A673 (cell line): ENCODE measurements around the gene EIF5A2. TPM values are rescaled to one million over a fixed set of nuclear protein-coding genes. Genes with fewer than 3 reads are reported as not detected.
A peak's percentile ranks its signal among the peaks of the same experiment; 100 is the strongest.
"Not testable (repeated sequence)": the region's sequence is repeated elsewhere in the genome, so short reads cannot be mapped to it uniquely, and the experiment has no call there.

Experiments
- BruUV-seq: library from RNA; stranded (reverse); fragments of 400-500 nt; replicated peaks from 2 replicates; lab custom pipeline; 2021; lab: Mats Ljungman, UMichigan
- CTCF ChIA-PET: fragments of 300-600 bp; sonication (Branson Sonifier 250); formaldehyde crosslinking; loops from one replicate; lab custom pipeline; 2022; ENCODE audit warnings: antibody characterized with exemption; lab: Charles Lee
- POLR2A ChIA-PET: fragments of 300-600 bp; sonication (Branson Sonifier 250); formaldehyde crosslinking; loops from one replicate; lab custom pipeline; 2022; ENCODE audit warnings: antibody characterized with exemption; ENCODE audit not compliant: low non-redundant PET; lab: Charles Lee
- DNase-seq: peaks from one replicate; pipeline ENCODE4 v3.0.0-alpha.2; 2015; ENCODE audit warnings: low spot score
- H3K27ac ChIP-seq: fragments of 200-600 bp; sonication (generic); 2 replicates; pipeline ENCODE4 v1.5.1; 2016; ENCODE audit warnings: mixed run types, low read depth, mild to moderate bottlenecking, mixed read lengths, antibody characterized with exemption, low read length; ENCODE audit not compliant: poor library complexity, severe bottlenecking
- H3K27me3 ChIP-seq: fragments of 200-600 bp; sonication (generic); replicated peaks from 2 replicates; pipeline ENCODE4 v1.6.1; 2017; ENCODE audit warnings: mixed run types, low read depth, mild to moderate bottlenecking, mixed read lengths, antibody characterized with exemption, low read length; ENCODE audit not compliant: insufficient read depth, poor library complexity
- H3K36me3 ChIP-seq: fragments of 200-600 bp; sonication (generic); 2 replicates; pipeline ENCODE4 v1.6.1; 2016; ENCODE audit warnings: mixed run types, mild to moderate bottlenecking, mixed read lengths, antibody characterized with exemption, low read length; ENCODE audit not compliant: insufficient read depth, poor library complexity, severe bottlenecking
- H3K4me1 ChIP-seq: fragments of 200-600 bp; sonication (generic); 2 replicates; pipeline ENCODE4 v1.6.1; 2017; ENCODE audit warnings: mixed run types, mild to moderate bottlenecking, mixed read lengths, antibody characterized with exemption, low read length; ENCODE audit not compliant: insufficient read depth, poor library complexity, severe bottlenecking
- H3K4me3 ChIP-seq: fragments of 200-600 bp; sonication (generic); 2 replicates; pipeline ENCODE4 v1.5.1; 2016; ENCODE audit warnings: low read depth, mixed run types, mild to moderate bottlenecking, mixed read lengths, low read length; ENCODE audit not compliant: poor library complexity, severe bottlenecking
- H3K9me3 ChIP-seq: fragments of 200-600 bp; sonication (generic); 2 replicates; pipeline ENCODE4 v1.6.1; 2016; ENCODE audit warnings: mixed run types, low read depth, mild to moderate bottlenecking, mixed read lengths, antibody characterized with exemption, low read length; ENCODE audit not compliant: poor library complexity, severe bottlenecking
- EZH2 ChIP-seq: fragments of 200-600 bp; sonication (generic); IDR thresholded peaks from 2 replicates; pipeline ENCODE4 v1.6.1; 2017; ENCODE audit warnings: borderline replicate concordance, low read depth, mild to moderate bottlenecking, mixed read lengths, antibody characterized with exemption, low read length; ENCODE audit not compliant: poor library complexity, severe bottlenecking
- intact Hi-C: fragments of 100-400 bp; cut with micrococcal nuclease; formaldehyde crosslinking; loops from one replicate; pipeline ENCODE4 v1.10.0; 2022; ENCODE audit not compliant: unreplicated experiment
- total RNA-seq: library from RNA; stranded (reverse); gene quantifications from 2 replicates; pipeline ENCODE4 v1.2.3, GENCODE V29; 2021
- TF ChIP-seq, protein P1 (sequence below): fragments of 300-800, 200-600 bp; sonication (generic); conservative IDR thresholded peaks from 2 replicates; pipeline ENCODE4 v1.5.1; 2017; ENCODE audit warnings: low read depth, mild to moderate bottlenecking, antibody characterized with exemption, low read length, moderate library complexity, mixed read lengths

The EIF5A2 gene
- total RNA-seq, 1 experiment from 2014 or later = 20.6 TPM

DNA sequence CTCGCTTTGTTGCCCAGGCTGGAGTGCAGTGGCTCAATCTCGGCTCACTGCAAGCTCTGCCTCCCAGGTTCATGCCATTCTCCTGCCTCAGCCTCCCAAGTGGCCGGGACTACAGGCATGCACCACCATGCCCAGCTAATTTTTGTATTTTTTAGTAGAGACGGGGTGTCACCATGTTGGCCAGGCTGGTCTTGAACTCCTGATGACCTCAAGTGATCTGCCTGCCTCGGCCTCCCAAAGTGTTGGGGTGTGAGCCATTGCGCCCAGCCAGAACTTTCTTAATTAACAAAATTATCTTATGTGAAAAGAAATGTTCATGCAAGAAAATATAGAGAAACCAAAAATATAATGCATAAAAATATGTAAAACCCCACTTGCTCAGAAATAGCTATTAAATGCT, 31.1 kb downstream of the EIF5A2 start:
- BruUV-seq, H3K4me1 ChIP-seq, H3K4me3 ChIP-seq, H3K27ac ChIP-seq, H3K9me3 ChIP-seq, POLR2A ChIA-PET, H3K36me3 ChIP-seq, intact Hi-C loops, DNase-seq, CTCF ChIA-PET, H3K27me3 ChIP-seq: not testable (repeated sequence)

DNA sequence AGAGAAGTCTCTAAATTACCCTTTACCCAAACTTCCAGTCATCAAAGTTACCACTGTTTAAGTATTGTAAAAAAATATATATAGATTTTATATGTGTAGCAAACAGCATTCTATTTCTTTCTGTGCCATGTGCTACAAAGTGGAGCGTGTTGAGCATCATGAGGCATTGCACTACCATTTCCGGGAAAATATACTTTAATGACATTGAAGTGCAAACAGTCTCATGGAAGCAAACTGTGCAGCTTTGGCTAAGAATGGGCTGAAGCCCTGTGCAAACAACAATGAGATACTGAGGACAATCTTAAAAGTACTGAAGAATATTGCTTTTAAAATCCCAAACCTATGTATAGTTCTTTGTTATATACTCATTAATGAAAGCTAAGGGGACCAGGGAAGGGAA, 31.9 kb downstream of the EIF5A2 start:
- H3K4me1 ChIP-seq = no peaks in the 10 kb centered on the region
- POLR2A ChIA-PET = no interaction called here
- BruUV-seq = no TSS peak

DNA sequence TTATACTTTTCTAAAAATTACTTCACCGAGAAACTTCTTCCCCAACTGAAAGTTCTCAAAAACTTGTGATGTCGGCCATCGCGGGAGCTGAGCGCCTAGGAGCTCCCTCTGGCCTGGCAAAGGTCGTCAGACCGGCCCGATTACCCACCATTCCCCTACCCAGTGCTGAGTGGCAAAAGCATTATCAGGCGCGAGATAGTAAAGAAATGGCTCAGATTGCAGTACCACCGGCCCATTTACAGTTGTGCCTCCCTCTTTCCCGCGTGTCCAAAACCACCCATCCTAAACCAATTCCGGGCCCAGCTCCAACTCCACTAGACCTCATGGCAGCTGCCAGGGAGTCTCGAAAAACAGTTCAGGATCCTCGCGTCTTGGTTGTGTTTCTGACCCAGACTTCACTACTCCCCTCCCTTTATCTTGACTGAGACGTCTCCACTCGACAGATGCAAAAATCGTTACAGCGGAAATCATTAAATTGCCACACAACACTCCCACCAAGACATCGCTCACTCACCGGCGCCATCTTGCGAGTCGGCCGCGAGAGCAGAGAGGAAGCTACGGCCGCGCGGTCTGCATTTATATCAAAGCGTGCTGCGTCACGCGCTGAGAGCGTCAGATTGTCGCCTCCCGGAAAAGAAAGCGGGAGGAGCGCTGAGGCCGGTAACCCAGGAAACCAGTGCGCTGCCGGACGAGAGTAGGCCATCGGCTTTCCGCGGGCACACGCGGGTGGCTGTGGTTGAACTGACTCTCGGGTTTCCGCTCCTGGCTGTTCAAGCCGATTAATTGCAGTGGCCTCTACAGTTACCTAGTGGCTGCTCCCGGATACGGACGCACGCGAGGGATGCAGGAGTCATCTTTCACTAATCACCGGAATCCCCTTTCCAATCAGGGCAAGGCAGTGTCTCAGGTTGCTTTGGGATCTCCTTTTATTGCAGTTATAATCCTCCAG, 38.5 kb downstream of the EIF5A2 start, which contains the start of gene RPL22L1:
Gene RPL22L1, minus strand, starts transcription at position 551 of the 949 bp plus-strand sequence. Its CDS starts 28 bp downstream, at position 523.
- CTCF ChIA-PET = no interaction called here

More for the DNA sequence above, 31.9 kb downstream of the EIF5A2 start:
- CTCF ChIA-PET = interaction anchor here (0.5 kb wide), 1 partner anchor 829 kb away, joined by 7 read pairs; no protein-coding TSS in a partner anchor
- no peak for DNase-seq
- H3K27me3 ChIP-seq = no peaks in the 10 kb centered on the region
- intact Hi-C loops = no loop called here
- no peak overlapping the region for H3K4me3 ChIP-seq
- H3K27ac ChIP-seq = no peak overlapping the region
- TF ChIP-seq, protein P1, sequence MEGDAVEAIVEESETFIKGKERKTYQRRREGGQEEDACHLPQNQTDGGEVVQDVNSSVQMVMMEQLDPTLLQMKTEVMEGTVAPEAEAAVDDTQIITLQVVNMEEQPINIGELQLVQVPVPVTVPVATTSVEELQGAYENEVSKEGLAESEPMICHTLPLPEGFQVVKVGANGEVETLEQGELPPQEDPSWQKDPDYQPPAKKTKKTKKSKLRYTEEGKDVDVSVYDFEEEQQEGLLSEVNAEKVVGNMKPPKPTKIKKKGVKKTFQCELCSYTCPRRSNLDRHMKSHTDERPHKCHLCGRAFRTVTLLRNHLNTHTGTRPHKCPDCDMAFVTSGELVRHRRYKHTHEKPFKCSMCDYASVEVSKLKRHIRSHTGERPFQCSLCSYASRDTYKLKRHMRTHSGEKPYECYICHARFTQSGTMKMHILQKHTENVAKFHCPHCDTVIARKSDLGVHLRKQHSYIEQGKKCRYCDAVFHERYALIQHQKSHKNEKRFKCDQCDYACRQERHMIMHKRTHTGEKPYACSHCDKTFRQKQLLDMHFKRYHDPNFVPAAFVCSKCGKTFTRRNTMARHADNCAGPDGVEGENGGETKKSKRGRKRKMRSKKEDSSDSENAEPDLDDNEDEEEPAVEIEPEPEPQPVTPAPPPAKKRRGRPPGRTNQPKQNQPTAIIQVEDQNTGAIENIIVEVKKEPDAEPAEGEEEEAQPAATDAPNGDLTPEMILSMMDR = no peak
- no peak for TF ChIP-seq EZH2
- H3K36me3 ChIP-seq = no peaks in the 10 kb centered on the region
- H3K9me3 ChIP-seq = no peaks in the 10 kb centered on the region

More for the DNA sequence above, 38.5 kb downstream of the EIF5A2 start, which contains the start of gene RPL22L1:
- peak; percentile 97 for DNase-seq
- POLR2A ChIA-PET = interaction anchor here (0.6 to 0.9 kb wide), 4 partner anchors 56 to 955 kb away, joined by 3 to 5 read pairs (median 4); no protein-coding TSS in a partner anchor
- TSS peak; percentile 77 for BruUV-seq
- H3K4me3 ChIP-seq = peak within 1 kb of the TSS; percentile 76
- TF ChIP-seq, protein P1 = peak; percentile 33; the same call in 1 of the 2 replicates
- no peak for TF ChIP-seq EZH2
- intact Hi-C loops = no loop called here
- no peaks in the 10 kb centered on the region for H3K9me3 ChIP-seq
- H3K27ac ChIP-seq = peak within 1 kb of the TSS; percentile 92
- peaks cover 36% of the 10 kb centered on the region for H3K36me3 ChIP-seq
- no peaks in the 10 kb centered on the region for H3K27me3 ChIP-seq
- H3K4me1 ChIP-seq = peaks cover 22% of the 10 kb centered on the region
